BJ (cell line): ENCODE results near the gene AJAP1. TPM values are rescaled to one million over a fixed set of nuclear protein-coding genes. Genes with fewer than 3 reads are reported as not detected.

Source experiments
- CTCF ChIA-PET: fragments of 350-600 bp; formaldehyde crosslinking; extraction: SDS; loops from one replicate; lab custom pipeline; 2021; ENCODE audit warnings: antibody characterized with exemption, inconsistent platforms; lab: Yijun Ruan, JAX
- POLR2A ChIA-PET: fragments of 300-600 bp; sonication (Branson Sonifier 250); formaldehyde crosslinking; extraction: SDS; loops from one replicate; lab custom pipeline; 2021; ENCODE audit warnings: antibody characterized with exemption; lab: Charles Lee
- DNase-seq: peaks from one replicate; pipeline ENCODE4 v3.0.0-alpha.2; 2011; ENCODE audit warnings: low read depth
- H3K27me3 ChIP-seq: 2 replicates; pipeline ENCODE4 v1.6.0; 2011; ENCODE audit warnings: low read length; ENCODE audit not compliant: control insufficient read depth, insufficient read depth
- H3K36me3 ChIP-seq: 2 replicates; pipeline ENCODE4 v1.5.1; 2011; ENCODE audit warnings: low read length; ENCODE audit not compliant: control insufficient read depth, insufficient read depth
- H3K4me3 ChIP-seq: 2 replicates; pipeline ENCODE4 v1.5.1; 2011; ENCODE audit warnings: low read depth, mild to moderate bottlenecking, control low read depth, low read length
- CTCF ChIP-seq: IDR thresholded peaks from 2 replicates; pipeline ENCODE4 v1.5.1; 2011; ENCODE audit warnings: low read depth, mild to moderate bottlenecking, control low read depth, inconsistent platforms, low read length, moderate library complexity; ENCODE audit not compliant: insufficient read depth
- polyA plus RNA-seq: library from polyadenylated mRNA; depleted of rRNA; stranded (reverse); fragments of >200 nt; gene quantifications from 2 replicates; pipeline ENCODE4 v1.2.3, GENCODE V29; 2011

The AJAP1 gene
- polyA plus RNA-seq, 1 experiment, result 0.80 TPM

GRCh38 chr1:4674676-4675075 lies 20.3 kb downstream of the AJAP1 start:
- no peak for TF ChIP-seq CTCF
- H3K36me3 ChIP-seq, result no peaks in the 10 kb centered on the region
- no peak for DNase-seq
- ChIA-PET CTCF (no interaction called here), POLR2A (no interaction called here)
- no peak overlapping the region for H3K4me3 ChIP-seq
- no peaks in the 10 kb centered on the region for H3K27me3 ChIP-seq

- POLR2A ChIA-PET, result no interaction called here
- Histone ChIP-seq H3K27me3 (no peaks in the 10 kb centered on the region), H3K4me3 (no peak overlapping the region), H3K36me3 (no peaks in the 10 kb centered on the region)
- no peak for TF ChIP-seq CTCF
- DNase-seq, result no peak
- CTCF ChIA-PET, result no interaction called here
Observed at GRCh38 chr1:4675454-4676186, 21.2 kb downstream of the AJAP1 start.

GRCh38 chr1:4676253-4676652 lies 21.8 kb downstream of the AJAP1 start:
- ChIA-PET POLR2A (no interaction called here), CTCF (no interaction called here)
- Histone ChIP-seq H3K4me3 (no peak overlapping the region), H3K27me3 (no peaks in the 10 kb centered on the region), H3K36me3 (no peaks in the 10 kb centered on the region)
- no peak for DNase-seq
- TF ChIP-seq CTCF, result no peak

- POLR2A ChIA-PET, result no interaction called here
- Histone ChIP-seq H3K36me3 (no peaks in the 10 kb centered on the region), H3K27me3 (no peaks in the 10 kb centered on the region), H3K4me3 (no peak overlapping the region)
- CTCF ChIA-PET, result no interaction called here
- DNase-seq, result no peak
- TF ChIP-seq CTCF, result no peak
Observed at GRCh38 chr1:4677608-4678007, 23.2 kb downstream of the AJAP1 start.

- Histone ChIP-seq H3K36me3 (no peaks in the 10 kb centered on the region), H3K27me3 (no peaks in the 10 kb centered on the region), H3K4me3 (no peak overlapping the region)
- TF ChIP-seq CTCF, result no peak
- DNase-seq, result no peak
- POLR2A ChIA-PET, result interaction anchor here (0.6 kb wide), 1 partner anchor 91 kb away, joined by 5 read pairs; no protein-coding TSS in a partner anchor
- CTCF ChIA-PET, result no interaction called here
Observed at GRCh38 chr1:4678066-4678717, 23.8 kb downstream of the AJAP1 start.
